ENCODE results near the gene ST8SIA5. TPM values are rescaled to one million over a fixed set of nuclear protein-coding genes. Genes with fewer than 3 reads are reported as not detected.

ST8SIA5 gene
- polyA plus RNA-seq, 1 of the 3 experiments (the other 2 are of a cell fraction): 0.08 TPM

DNA sequence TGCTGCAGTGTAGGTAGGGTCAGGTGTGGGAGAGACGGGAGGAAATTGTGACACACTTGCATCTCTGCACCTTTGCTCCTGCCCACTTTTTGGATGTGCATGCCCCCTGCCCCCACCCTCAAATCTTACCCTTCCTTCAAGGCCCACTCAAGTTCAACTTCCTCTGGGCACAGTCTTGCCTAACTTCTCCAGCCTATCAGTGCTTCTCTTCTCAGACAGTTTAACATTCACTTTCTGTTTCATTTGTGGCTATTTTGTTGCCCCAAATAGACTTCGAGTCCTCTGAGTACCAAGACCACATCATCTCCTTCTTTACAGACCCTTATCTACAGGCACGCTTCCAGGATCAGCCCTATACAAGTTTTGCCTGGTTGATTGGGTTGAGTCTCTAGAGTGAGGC, 2.7 kb downstream of the ST8SIA5 start:
- Histone ChIP-seq H2AFZ (ENCODE audit: low read depth) (no peak overlapping the region), H3K9ac (no peak overlapping the region), H3K79me2 (ENCODE audit: insufficient read depth) (no peaks in the 10 kb centered on the region), H3K27ac (ENCODE audit: low read depth in 2 of 2, low read length in 1 of 2) (no peak overlapping the region), H3K36me3 (replicated peaks in 1 of 2; ENCODE audit: control insufficient read depth in 1 of 2, insufficient read depth in 2 of 2, low read length in 1 of 2) (no peaks in the 10 kb centered on the region), H4K20me1 (ENCODE audit: insufficient read depth) (no peaks in the 10 kb centered on the region), H3K4me1 (ENCODE audit: control insufficient read depth in 1 of 2, insufficient read depth in 2 of 2, low read depth in 1 of 2, low read length in 1 of 2) (peaks cover 0 to 8% of the 10 kb centered on the region in 2 experiments; a peak in 2 of 4 replicates), H3K27me3 (ENCODE audit: insufficient read depth) (peaks cover 32% of the 10 kb centered on the region), H3K9me2 (no peaks in the 10 kb centered on the region), H3K4me2 (no peak overlapping the region), H3K4me3 (ENCODE audit: low read depth in 2 of 2, low read length in 1 of 2) (no peak overlapping the region), H3K9me3 (no peaks in the 10 kb centered on the region), H3F3A (replicated peaks; ENCODE audit: insufficient read depth) (no peaks in the 10 kb centered on the region)
- TF ChIP-seq POLR2AphosphoS5 (IDR thresholded peaks at IDR 0.05; ENCODE audit: low read depth, low read length) (no peak), TCF12 (IDR thresholded peaks at IDR 0.05) (no peak), EZH2phosphoT487 (IDR thresholded peaks at IDR 0.05; ENCODE audit: borderline replicate concordance, low read depth) (no peak), EP300 (IDR thresholded peaks at IDR 0.05; ENCODE audit: borderline replicate concordance in 1 of 2, low read depth in 1 of 2, low read length in 1 of 2) (no peak), YY1 (IDR thresholded peaks at IDR 0.05; ENCODE audit: low read depth) (no peak), MEF2A (IDR thresholded peaks at IDR 0.05; ENCODE audit: borderline replicate concordance, low read depth) (no peak), SMC3 (IDR thresholded peaks at IDR 0.05; ENCODE audit: low read depth, low read length) (no peak), FOXM1 (IDR thresholded peaks at IDR 0.05; ENCODE audit: low read depth) (no peak), ELF1 (IDR thresholded peaks at IDR 0.05) (no peak)
- TF ChIP-seq, protein P1, sequence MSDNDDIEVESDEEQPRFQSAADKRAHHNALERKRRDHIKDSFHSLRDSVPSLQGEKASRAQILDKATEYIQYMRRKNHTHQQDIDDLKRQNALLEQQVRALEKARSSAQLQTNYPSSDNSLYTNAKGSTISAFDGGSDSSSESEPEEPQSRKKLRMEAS (IDR thresholded peaks at IDR 0.05; ENCODE audit: low read depth): no peak
- TF ChIP-seq, protein P2, sequence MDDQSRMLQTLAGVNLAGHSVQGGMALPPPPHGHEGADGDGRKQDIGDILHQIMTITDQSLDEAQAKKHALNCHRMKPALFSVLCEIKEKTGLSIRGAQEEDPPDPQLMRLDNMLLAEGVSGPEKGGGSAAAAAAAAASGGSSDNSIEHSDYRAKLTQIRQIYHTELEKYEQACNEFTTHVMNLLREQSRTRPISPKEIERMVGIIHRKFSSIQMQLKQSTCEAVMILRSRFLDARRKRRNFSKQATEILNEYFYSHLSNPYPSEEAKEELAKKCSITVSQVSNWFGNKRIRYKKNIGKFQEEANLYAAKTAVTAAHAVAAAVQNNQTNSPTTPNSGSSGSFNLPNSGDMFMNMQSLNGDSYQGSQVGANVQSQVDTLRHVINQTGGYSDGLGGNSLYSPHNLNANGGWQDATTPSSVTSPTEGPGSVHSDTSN (IDR thresholded peaks at IDR 0.05): no peak
- TF ChIP-seq, protein P3, sequence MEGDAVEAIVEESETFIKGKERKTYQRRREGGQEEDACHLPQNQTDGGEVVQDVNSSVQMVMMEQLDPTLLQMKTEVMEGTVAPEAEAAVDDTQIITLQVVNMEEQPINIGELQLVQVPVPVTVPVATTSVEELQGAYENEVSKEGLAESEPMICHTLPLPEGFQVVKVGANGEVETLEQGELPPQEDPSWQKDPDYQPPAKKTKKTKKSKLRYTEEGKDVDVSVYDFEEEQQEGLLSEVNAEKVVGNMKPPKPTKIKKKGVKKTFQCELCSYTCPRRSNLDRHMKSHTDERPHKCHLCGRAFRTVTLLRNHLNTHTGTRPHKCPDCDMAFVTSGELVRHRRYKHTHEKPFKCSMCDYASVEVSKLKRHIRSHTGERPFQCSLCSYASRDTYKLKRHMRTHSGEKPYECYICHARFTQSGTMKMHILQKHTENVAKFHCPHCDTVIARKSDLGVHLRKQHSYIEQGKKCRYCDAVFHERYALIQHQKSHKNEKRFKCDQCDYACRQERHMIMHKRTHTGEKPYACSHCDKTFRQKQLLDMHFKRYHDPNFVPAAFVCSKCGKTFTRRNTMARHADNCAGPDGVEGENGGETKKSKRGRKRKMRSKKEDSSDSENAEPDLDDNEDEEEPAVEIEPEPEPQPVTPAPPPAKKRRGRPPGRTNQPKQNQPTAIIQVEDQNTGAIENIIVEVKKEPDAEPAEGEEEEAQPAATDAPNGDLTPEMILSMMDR (IDR thresholded peaks at IDR 0.05): no peak
- TF ChIP-seq, protein P4, sequence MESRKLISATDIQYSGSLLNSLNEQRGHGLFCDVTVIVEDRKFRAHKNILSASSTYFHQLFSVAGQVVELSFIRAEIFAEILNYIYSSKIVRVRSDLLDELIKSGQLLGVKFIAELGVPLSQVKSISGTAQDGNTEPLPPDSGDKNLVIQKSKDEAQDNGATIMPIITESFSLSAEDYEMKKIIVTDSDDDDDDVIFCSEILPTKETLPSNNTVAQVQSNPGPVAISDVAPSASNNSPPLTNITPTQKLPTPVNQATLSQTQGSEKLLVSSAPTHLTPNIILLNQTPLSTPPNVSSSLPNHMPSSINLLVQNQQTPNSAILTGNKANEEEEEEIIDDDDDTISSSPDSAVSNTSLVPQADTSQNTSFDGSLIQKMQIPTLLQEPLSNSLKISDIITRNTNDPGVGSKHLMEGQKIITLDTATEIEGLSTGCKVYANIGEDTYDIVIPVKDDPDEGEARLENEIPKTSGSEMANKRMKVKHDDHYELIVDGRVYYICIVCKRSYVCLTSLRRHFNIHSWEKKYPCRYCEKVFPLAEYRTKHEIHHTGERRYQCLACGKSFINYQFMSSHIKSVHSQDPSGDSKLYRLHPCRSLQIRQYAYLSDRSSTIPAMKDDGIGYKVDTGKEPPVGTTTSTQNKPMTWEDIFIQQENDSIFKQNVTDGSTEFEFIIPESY (IDR thresholded peaks at IDR 0.05; ENCODE audit: borderline replicate concordance, low read depth): no peak
- TF ChIP-seq, protein P5, sequence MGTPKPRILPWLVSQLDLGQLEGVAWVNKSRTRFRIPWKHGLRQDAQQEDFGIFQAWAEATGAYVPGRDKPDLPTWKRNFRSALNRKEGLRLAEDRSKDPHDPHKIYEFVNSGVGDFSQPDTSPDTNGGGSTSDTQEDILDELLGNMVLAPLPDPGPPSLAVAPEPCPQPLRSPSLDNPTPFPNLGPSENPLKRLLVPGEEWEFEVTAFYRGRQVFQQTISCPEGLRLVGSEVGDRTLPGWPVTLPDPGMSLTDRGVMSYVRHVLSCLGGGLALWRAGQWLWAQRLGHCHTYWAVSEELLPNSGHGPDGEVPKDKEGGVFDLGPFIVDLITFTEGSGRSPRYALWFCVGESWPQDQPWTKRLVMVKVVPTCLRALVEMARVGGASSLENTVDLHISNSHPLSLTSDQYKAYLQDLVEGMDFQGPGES (IDR thresholded peaks at IDR 0.05; ENCODE audit: low read depth, low read length): no peak
- POLR2A ChIA-PET: no interaction called here
- CTCF ChIA-PET: no interaction called here
- WGBS (ENCODE audit: low lambda C conversion rate): 54% methylated on average over 3 of the region's 3 CpGs
- DNase-seq: no peak

Measured in SK-N-SH (cell line).